HEK293 (cell line): ENCODE measurements around the gene MLN.

Experiments
- BCL11A ChIP-seq: fragments of 450-650 bp; formaldehyde crosslinking; IDR thresholded peaks from 2 replicates; pipeline ENCODE4 v1.5.1; 2016; ENCODE audit warnings: low read depth, missing biosample characterization, missing genetic modification characterization
- BCL6B ChIP-seq: fragments of 450-650 bp; formaldehyde crosslinking; IDR thresholded peaks from 2 replicates; pipeline ENCODE4 v1.5.1; 2017; ENCODE audit warnings: missing biosample characterization, missing genetic modification characterization
- HOXC10 ChIP-seq: sonication (generic); formaldehyde crosslinking; IDR thresholded peaks from 2 replicates; pipeline ENCODE4 v1.8.1; 2023; ENCODE audit warnings: mild to moderate bottlenecking, missing genetic modification reagents
- IKZF3 ChIP-seq: fragments of 450-650 bp; IDR thresholded peaks from 2 replicates; pipeline ENCODE4 v1.5.0; 2018; ENCODE audit warnings: missing biosample characterization, mild to moderate bottlenecking, missing genetic modification characterization, moderate library complexity
- KLF9 ChIP-seq: fragments of 450-650 bp; formaldehyde crosslinking; IDR thresholded peaks from 2 replicates; pipeline ENCODE4 v1.5.1; 2016; ENCODE audit warnings: missing biosample characterization, missing genetic modification characterization, low read depth
- PRDM4 ChIP-seq: fragments of 450-650 bp; formaldehyde crosslinking; IDR thresholded peaks from 2 replicates; pipeline ENCODE4 v1.5.1; 2017; ENCODE audit warnings: missing biosample characterization, missing genetic modification characterization
- SCRT2 ChIP-seq: fragments of 450-650 bp; formaldehyde crosslinking; IDR thresholded peaks from 2 replicates; pipeline ENCODE4 v1.5.1; 2016; ENCODE audit warnings: missing biosample characterization, missing genetic modification characterization
- SP3 ChIP-seq: fragments of 450-650 bp; formaldehyde crosslinking; IDR thresholded peaks from 2 replicates; pipeline ENCODE4 v1.5.1; 2016; ENCODE audit warnings: missing biosample characterization, missing genetic modification characterization
- TSHZ1 ChIP-seq: fragments of 450-650 bp; formaldehyde crosslinking; IDR thresholded peaks from 2 replicates; pipeline ENCODE4 v1.5.1; 2016; ENCODE audit warnings: missing biosample characterization, missing genetic modification characterization, borderline replicate concordance
- ZBTB17 ChIP-seq: fragments of 450-650 bp; formaldehyde crosslinking; IDR thresholded peaks from 2 replicates; pipeline ENCODE4 v1.5.1; 2016; ENCODE audit warnings: missing biosample characterization, missing genetic modification characterization
- ZFP69B ChIP-seq: fragments of 450-650 bp; formaldehyde crosslinking; IDR thresholded peaks from 2 replicates; pipeline ENCODE4 v1.5.1; 2016; ENCODE audit warnings: missing biosample characterization, missing genetic modification characterization
- ZNF146 ChIP-seq: fragments of 450-650 bp; formaldehyde crosslinking; IDR thresholded peaks from 2 replicates; pipeline ENCODE4 v1.5.1; 2016; ENCODE audit warnings: missing biosample characterization, missing genetic modification characterization
- ZNF214 ChIP-seq: fragments of 450-650 bp; formaldehyde crosslinking; IDR thresholded peaks from 2 replicates; pipeline ENCODE4 v1.5.1; 2017; ENCODE audit warnings: missing biosample characterization, mild to moderate bottlenecking, missing genetic modification characterization, borderline replicate concordance
- ZNF223 ChIP-seq: fragments of 450-650 bp; formaldehyde crosslinking; IDR thresholded peaks from 2 replicates; pipeline ENCODE4 v1.5.1; 2016; ENCODE audit warnings: missing biosample characterization, missing genetic modification characterization
- ZNF23 ChIP-seq: fragments of 450-650 bp; formaldehyde crosslinking; IDR thresholded peaks from 2 replicates; pipeline ENCODE4 v1.5.1; 2016; ENCODE audit warnings: missing biosample characterization, missing genetic modification characterization, borderline replicate concordance
- ZNF366 ChIP-seq: fragments of 450-650 bp; formaldehyde crosslinking; conservative IDR thresholded peaks from 2 replicates; pipeline ENCODE4 v1.5.1; 2016; ENCODE audit warnings: missing biosample characterization, missing genetic modification characterization
- ZNF398 ChIP-seq: fragments of 450-650 bp; formaldehyde crosslinking; IDR thresholded peaks from 2 replicates; pipeline ENCODE4 v1.5.1; 2017; ENCODE audit warnings: missing biosample characterization, missing genetic modification characterization
- ZNF501 ChIP-seq: fragments of 450-650 bp; formaldehyde crosslinking; IDR thresholded peaks from 2 replicates; pipeline ENCODE4 v1.5.1; 2016; ENCODE audit warnings: missing biosample characterization, missing genetic modification characterization
- ZNF514 ChIP-seq: fragments of 450-650 bp; formaldehyde crosslinking; IDR thresholded peaks from 2 replicates; pipeline ENCODE4 v1.5.1; 2016; ENCODE audit warnings: missing biosample characterization, missing genetic modification characterization
- ZNF530 ChIP-seq: fragments of 450-650 bp; formaldehyde crosslinking; IDR thresholded peaks from 2 replicates; pipeline ENCODE4 v1.5.1; 2016; ENCODE audit warnings: low read depth, missing biosample characterization, missing genetic modification characterization
- ZNF561 ChIP-seq: fragments of 450-650 bp; IDR thresholded peaks from 2 replicates; pipeline ENCODE4 v1.5.1; 2018; ENCODE audit warnings: missing biosample characterization, missing genetic modification characterization, borderline replicate concordance
- ZNF571 ChIP-seq: fragments of 450-650 bp; formaldehyde crosslinking; IDR thresholded peaks from 2 replicates; pipeline ENCODE4 v1.5.0; 2017; ENCODE audit warnings: missing biosample characterization, missing genetic modification characterization
- ZNF658 ChIP-seq: fragments of 450-650 bp; formaldehyde crosslinking; IDR thresholded peaks from 2 replicates; pipeline ENCODE4; 2016; ENCODE audit warnings: missing biosample characterization, missing genetic modification characterization
- ZNF747 ChIP-seq: fragments of 450-650 bp; formaldehyde crosslinking; IDR thresholded peaks from 2 replicates; pipeline ENCODE4 v1.5.1; 2016; ENCODE audit warnings: missing biosample characterization, missing genetic modification characterization
- ZNF777 ChIP-seq: fragments of 450-650 bp; formaldehyde crosslinking; IDR thresholded peaks from 2 replicates; pipeline ENCODE4 v1.5.1; 2017; ENCODE audit warnings: missing biosample characterization, missing genetic modification characterization, borderline replicate concordance
- ZNF843 ChIP-seq: fragments of 450-650 bp; formaldehyde crosslinking; IDR thresholded peaks from 2 replicates; pipeline ENCODE4 v1.5.1; 2016; ENCODE audit warnings: missing biosample characterization, missing genetic modification characterization
- TF ChIP-seq, protein P1 (sequence below): IDR thresholded peaks from 2 replicates; pipeline ENCODE4 v1.6.1; 2011; ENCODE audit warnings: mild to moderate bottlenecking, low read depth, low read length, borderline replicate concordance
- TF ChIP-seq, protein P2 (sequence below): fragments of 450-650 bp; formaldehyde crosslinking; IDR thresholded peaks from 2 replicates; pipeline ENCODE4 v1.5.1; 2016; ENCODE audit warnings: missing biosample characterization, missing genetic modification characterization
- TF ChIP-seq, protein P3 (sequence below): fragments of 450-650 bp; formaldehyde crosslinking; IDR thresholded peaks from 2 replicates; pipeline ENCODE4 v1.5.1; 2016; ENCODE audit warnings: missing biosample characterization, missing genetic modification characterization

MLN gene

GRCh38 chr6:33744895-33745546 is 58.8 kb downstream of the MLN start (continued):
- TF ChIP-seq ZNF398 (peak; percentile 12; the same call in 1 of the 2 replicates), ZNF571 (no peak), ZNF561 (tag by site-specific recombination) (peak; percentile 83; the same call in 1 of the 2 replicates), SCRT2 (tag by site-specific recombination) (peak; percentile 92), ZNF23 (tag by site-specific recombination) (no peak), ZNF777 (tag by site-specific recombination) (no peak), ZNF843 (tag by site-specific recombination) (no peak), ZNF658 (tag by site-specific recombination) (no peak), SP3 (tag by site-specific recombination) (no peak), ZFP69B (tag by site-specific recombination) (no peak), PRDM4 (tag by site-specific recombination) (peak; percentile 64; the same call in 1 of the 2 replicates), ZBTB17 (no peak), ZNF366 (tag by site-specific recombination) (peak; percentile 30; the same call in 1 of the 2 replicates), ZNF747 (tag by site-specific recombination) (no peak), ZNF214 (tag by site-specific recombination) (no peak), IKZF3 (tag by site-specific recombination) (peak; percentile 89), BCL6B (tag by site-specific recombination) (no peak), HOXC10 (CRISPR knock-in tag) (no peak), KLF9 (tag by site-specific recombination) (no peak), ZNF514 (tag by site-specific recombination) (no peak), ZNF146 (tag by site-specific recombination) (no peak), ZNF501 (tag by site-specific recombination) (no peak), BCL11A (peak; percentile 37), ZNF223 (tag by site-specific recombination) (no peak), ZNF530 (tag by site-specific recombination) (no peak), TSHZ1 (tag by site-specific recombination) (no peak)
- TF ChIP-seq, protein P1, sequence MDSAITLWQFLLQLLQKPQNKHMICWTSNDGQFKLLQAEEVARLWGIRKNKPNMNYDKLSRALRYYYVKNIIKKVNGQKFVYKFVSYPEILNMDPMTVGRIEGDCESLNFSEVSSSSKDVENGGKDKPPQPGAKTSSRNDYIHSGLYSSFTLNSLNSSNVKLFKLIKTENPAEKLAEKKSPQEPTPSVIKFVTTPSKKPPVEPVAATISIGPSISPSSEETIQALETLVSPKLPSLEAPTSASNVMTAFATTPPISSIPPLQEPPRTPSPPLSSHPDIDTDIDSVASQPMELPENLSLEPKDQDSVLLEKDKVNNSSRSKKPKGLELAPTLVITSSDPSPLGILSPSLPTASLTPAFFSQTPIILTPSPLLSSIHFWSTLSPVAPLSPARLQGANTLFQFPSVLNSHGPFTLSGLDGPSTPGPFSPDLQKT = no peak
- TF ChIP-seq, protein P2, sequence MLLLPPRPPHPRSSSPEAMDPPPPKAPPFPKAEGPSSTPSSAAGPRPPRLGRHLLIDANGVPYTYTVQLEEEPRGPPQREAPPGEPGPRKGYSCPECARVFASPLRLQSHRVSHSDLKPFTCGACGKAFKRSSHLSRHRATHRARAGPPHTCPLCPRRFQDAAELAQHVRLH (tag by site-specific recombination) = peak; percentile 24; the same call in 1 of the 2 replicates
- TF ChIP-seq, protein P3, sequence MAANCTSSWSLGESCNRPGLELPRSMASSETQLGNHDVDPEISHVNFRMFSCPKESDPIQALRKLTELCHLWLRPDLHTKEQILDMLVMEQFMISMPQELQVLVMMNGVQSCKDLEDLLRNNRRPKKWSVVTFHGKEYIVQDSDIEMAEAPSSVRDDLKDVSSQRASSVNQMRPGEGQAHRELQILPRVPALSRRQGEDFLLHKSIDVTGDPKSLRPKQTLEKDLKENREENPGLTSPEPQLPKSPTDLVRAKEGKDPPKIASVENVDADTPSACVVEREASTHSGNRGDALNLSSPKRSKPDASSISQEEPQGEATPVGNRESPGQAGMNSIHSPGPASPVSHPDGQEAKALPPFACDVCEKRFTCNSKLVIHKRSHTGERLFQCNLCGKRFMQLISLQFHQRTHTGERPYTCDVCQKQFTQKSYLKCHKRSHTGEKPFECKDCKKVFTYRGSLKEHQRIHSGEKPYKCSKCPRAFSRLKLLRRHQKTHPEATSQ (tag by site-specific recombination) = no peak
